B cell (primary cell): ENCODE results near the gene PARD3. TPM values are rescaled to one million over a fixed set of nuclear protein-coding genes. Genes with fewer than 3 reads are reported as not detected.

ENCODE experiments used
- ATAC-seq: fragments of 200-7000 bp; cut with Tn5 transposase; one replicate; pipeline ENCODE4 v1.10.0; 2021; ENCODE audit warnings: low read depth, mild to moderate bottlenecking, moderate number of reproducible peaks, moderate library complexity
- CTCF ChIA-PET: fragments of 350-600 bp; sonication (Branson Sonifier 250); formaldehyde crosslinking; loops from one replicate; lab custom pipeline; 2021; ENCODE audit warnings: antibody characterized with exemption, inconsistent platforms; lab: Charles Lee
- POLR2A ChIA-PET: fragments of 350-600 bp; sonication (Branson Sonifier 250); formaldehyde crosslinking; loops from one replicate; lab custom pipeline; 2021; ENCODE audit warnings: antibody characterized with exemption; lab: Charles Lee
- DNase-seq: peaks from one replicate; pipeline ENCODE4 v3.0.0; 2013
- H2AFZ ChIP-seq: 2 replicates; pipeline ENCODE4 v1.6.1; 2012; ENCODE audit warnings: mild to moderate bottlenecking, low read depth, low read length; ENCODE audit not compliant: insufficient read depth, poor library complexity, severe bottlenecking
- H3K27ac ChIP-seq, 2 donors: 1 replicate in 1 of 2; 2 replicates in 1 of 2; pipeline ENCODE4 v1.5.1; 2012 to 2013; ENCODE audit warnings: low read length in 2 of 2, mild to moderate bottlenecking in 2 of 2, moderate library complexity in 1 of 2
- H3K27me3 ChIP-seq, 4 experiments: fragments of 200-600 bp in 1 of 4; sonication (generic) in 1 of 4; replicated peaks in 1 of 4; 1 replicate in 2 of 4; 2 replicates in 2 of 4; pipeline versions ENCODE4 v1.6.1 to v1.7.0; 2013 to 2016; ENCODE audit warnings: low read length in 3 of 4, mild to moderate bottlenecking in 2 of 4, mixed read lengths in 1 of 4, moderate library complexity in 1 of 4; ENCODE audit not compliant: insufficient read depth in 4 of 4, control insufficient read depth in 3 of 4; ENCODE audit errors: control extremely low read depth in 1 of 4
- H3K36me3 ChIP-seq, 2 experiments: replicated peaks in 1 of 2; 1 replicate in 1 of 2; 2 replicates in 1 of 2; pipeline versions ENCODE4 v1.6.1 to v1.7.1; 2013; ENCODE audit warnings: low read length in 1 of 2; ENCODE audit not compliant: insufficient read depth in 2 of 2, control insufficient read depth in 1 of 2; ENCODE audit errors: control extremely low read depth in 1 of 2, extremely low read depth in 1 of 2
- H3K4me1 ChIP-seq, 2 donors: fragments of 200-600 bp in 1 of 2; sonication (generic) in 1 of 2; 1 replicate in 1 of 2; 2 replicates in 1 of 2; pipeline versions ENCODE4 v1.5.1 to v1.6.1; 2013 to 2017; ENCODE audit warnings: low read length in 2 of 2; ENCODE audit not compliant: control insufficient read depth in 2 of 2, insufficient read depth in 2 of 2
- H3K4me2 ChIP-seq: replicated peaks from 2 replicates; pipeline ENCODE3; 2012; ENCODE audit warnings: mild to moderate bottlenecking, low read depth, low read length; ENCODE audit not compliant: poor library complexity, severe bottlenecking
- H3K4me3 ChIP-seq, 5 experiments: fragments of 200-600 bp in 1 of 5; sonication (generic) in 1 of 5; 1 replicate in 3 of 5; 2 replicates in 2 of 5; pipeline versions ENCODE4 v1.5.1 to v1.7.0; 2011 to 2016; ENCODE audit warnings: low read length in 4 of 5, mild to moderate bottlenecking in 4 of 5, low read depth in 2 of 5, control low read depth in 1 of 5, moderate library complexity in 1 of 5; ENCODE audit not compliant: insufficient read depth in 1 of 5; ENCODE audit errors: control extremely low read depth in 1 of 5, extremely low read depth in 1 of 5
- H3K79me2 ChIP-seq: fragments of 200-600 bp; sonication (generic); one replicate; pipeline ENCODE4 v1.6.0; 2016; ENCODE audit warnings: low read length; ENCODE audit not compliant: control insufficient read depth, insufficient read depth
- H3K9ac ChIP-seq: fragments of 200-600 bp; sonication (generic); 2 replicates; pipeline ENCODE4 v1.6.1; 2017; ENCODE audit warnings: mild to moderate bottlenecking, low read length, moderate library complexity
- H3K9me3 ChIP-seq, 3 donors: one replicate each; pipeline versions ENCODE4 v1.6.1 to v1.7.1; 2013; ENCODE audit warnings: low read length in 2 of 3; ENCODE audit not compliant: control insufficient read depth in 2 of 3, insufficient read depth in 1 of 3; ENCODE audit errors: control extremely low read depth in 1 of 3
- H4K20me1 ChIP-seq: 2 replicates; pipeline ENCODE4 v1.6.0; 2012; ENCODE audit warnings: mild to moderate bottlenecking, low read length; ENCODE audit not compliant: insufficient read depth, control insufficient read depth, poor library complexity, severe bottlenecking
- H3K27ac Mint-ChIP-seq: one replicate; pipeline ENCODE4 v1.8.0; 2021; ENCODE audit warnings: mixed read lengths
- H3K27me3 Mint-ChIP-seq: one replicate; pipeline ENCODE4 v1.8.0; 2021; ENCODE audit warnings: mixed read lengths
- H3K4me1 Mint-ChIP-seq: one replicate; pipeline ENCODE4 v1.8.0; 2021; ENCODE audit warnings: mixed read lengths
- H3K4me3 Mint-ChIP-seq: one replicate; pipeline ENCODE4 v1.8.0; 2021; ENCODE audit warnings: mixed read lengths
- H3K9me3 Mint-ChIP-seq: one replicate; pipeline ENCODE4 v1.8.0; 2022; ENCODE audit warnings: mixed read lengths; ENCODE audit not compliant: insufficient read depth
- CTCF ChIP-seq: fragments of 200-600 bp; IDR thresholded peaks from one replicate; pipeline ENCODE4 v1.8.0; 2022; ENCODE audit warnings: antibody characterized with exemption, mild to moderate bottlenecking
- EZH2 ChIP-seq: IDR thresholded peaks from 2 replicates; pipeline ENCODE4 v1.6.1; 2012; ENCODE audit warnings: borderline replicate concordance, low read depth, mild to moderate bottlenecking, moderate library complexity, low read length; ENCODE audit not compliant: insufficient read depth, poor library complexity, severe bottlenecking
- WGBS: methylation state at CpG from one replicate; pipeline ENCODE4 v1.1.5; 2013; ENCODE audit warnings: missing lambda C conversion rate; ENCODE audit not compliant: insufficient coverage; 5-methylcytosine and 5-hydroxymethylcytosine counted together
- intact Hi-C: fragments of 100-400 bp; cut with micrococcal nuclease; formaldehyde crosslinking; loops from one replicate; pipeline ENCODE4 v1.10.0; 2022
- polyA plus RNA-seq: library from polyadenylated mRNA; depleted of rRNA; stranded (reverse); fragments of >200 nt; gene quantifications from 2 replicates; pipeline ENCODE4 v1.2.3, GENCODE V29; 2012
- total RNA-seq, 2 donors: library from RNA; stranded (reverse); fragments of 120-200 nt in 1 of 2; gene quantifications; 1 replicate in 1 of 2; 2 replicates in 1 of 2; pipeline versions ENCODE4 v1.2.3 to v1.2.4, GENCODE V29; 2013 to 2022

The PARD3 gene
- total and polyA plus RNA-seq, 2 donors (not counting 1 experiment from before 2014, with no cell fraction given): not detected

GRCh38 chr10:34853357-34853756, 38.3 kb upstream of the PARD3 start:
- CTCF ChIA-PET: no interaction called here
- intact Hi-C loops: no loop called here
- no peak overlapping the region for H3K4me3 ChIP-seq
- POLR2A ChIA-PET: no interaction called here
- no peaks in the 10 kb centered on the region for H3K4me1 Mint-ChIP-seq
- no peak overlapping the region for H2AFZ ChIP-seq
- no peak overlapping the region for H3K27ac Mint-ChIP-seq
- TF ChIP-seq EZH2: no peak
- TF ChIP-seq CTCF: no peak
- no peaks in the 10 kb centered on the region for H3K36me3 ChIP-seq
- no peak overlapping the region for H3K4me3 Mint-ChIP-seq
- WGBS: 67% methylated on average over 3 of the region's 4 CpGs
- H3K9me3 Mint-ChIP-seq: no peaks in the 10 kb centered on the region
- H3K9me3 ChIP-seq: no peaks in the 10 kb centered on the region
- no peak overlapping the region for H3K9ac ChIP-seq
- H3K27me3 ChIP-seq: peaks cover 0 to 4% (median 0%) of the 10 kb centered on the region in 4 experiments
- no peak overlapping the region for H3K4me2 ChIP-seq
- peaks cover 5% of the 10 kb centered on the region for H3K27me3 Mint-ChIP-seq
- ATAC-seq (no peak), DNase-seq (no peak)
- no peak overlapping the region for H3K27ac ChIP-seq
- no peaks in the 10 kb centered on the region for H4K20me1 ChIP-seq
- H3K79me2 ChIP-seq: no peaks in the 10 kb centered on the region
- H3K4me1 ChIP-seq: no peaks in the 10 kb centered on the region

DNA sequence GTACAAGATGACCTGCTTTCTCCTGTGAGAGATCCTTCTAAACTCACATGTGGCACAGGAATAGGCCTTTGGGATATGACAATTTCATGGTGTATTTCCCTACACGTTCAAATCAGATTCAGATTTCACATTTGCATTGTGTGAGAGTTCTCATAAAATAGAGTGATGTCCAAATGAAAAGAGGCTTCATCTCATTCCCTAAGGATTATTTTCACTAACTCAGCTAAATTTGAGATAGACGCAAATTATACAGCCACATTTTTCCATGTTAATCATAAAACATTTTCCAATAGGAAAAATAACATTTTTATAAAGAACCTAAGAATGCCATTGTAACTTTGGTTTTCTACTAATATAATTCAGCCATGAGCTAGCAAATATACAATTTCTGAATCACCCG, 35.5 kb upstream of the PARD3 start:
- Histone ChIP-seq H3K36me3 (no peaks in the 10 kb centered on the region), H3K27me3 (no peaks in the 10 kb centered on the region), H3K79me2 (no peaks in the 10 kb centered on the region), H3K4me3 (no peak overlapping the region), H3K4me1 (no peaks in the 10 kb centered on the region), H3K27ac (no peak overlapping the region), H3K9ac (no peak overlapping the region), H4K20me1 (no peaks in the 10 kb centered on the region), H3K9me3 (no peaks in the 10 kb centered on the region), H3K4me2 (no peak overlapping the region), H2AFZ (no peak overlapping the region)
- TF ChIP-seq CTCF (no peak), EZH2 (no peak)
- Mint-ChIP-seq H3K4me3 (no peak overlapping the region), H3K27me3 (no peaks in the 10 kb centered on the region), H3K4me1 (no peaks in the 10 kb centered on the region), H3K9me3 (no peaks in the 10 kb centered on the region), H3K27ac (no peak overlapping the region)
- no CpG with 5 or more reads among the region's 3 CpGs for WGBS
- no peak for DNase-seq
- no peak for ATAC-seq
- intact Hi-C loops: no loop called here
- CTCF ChIA-PET: no interaction called here
- POLR2A ChIA-PET: no interaction called here
